Neural progenitor cell (in vitro differentiated cells): ENCODE measurements around the gene EXOC4.

Experiments used
- EZH2 ChIP-seq: fragments of 200-600 bp; sonication (generic); IDR thresholded peaks from 2 replicates; pipeline ENCODE4 v1.6.1; 2017; ENCODE audit warnings: antibody characterized with exemption, mild to moderate bottlenecking, moderate library complexity
- EZH2phosphoT487 ChIP-seq: fragments of 200-600 bp; sonication (generic); IDR thresholded peaks from 2 replicates; pipeline ENCODE4 v1.6.1; 2017; ENCODE audit warnings: antibody characterized with exemption
- TF ChIP-seq, protein P1 (sequence below): fragments of 200-600 bp; sonication (generic); IDR thresholded peaks from 2 replicates; pipeline ENCODE4 v1.5.1; 2017; ENCODE audit warnings: antibody characterized with exemption, mild to moderate bottlenecking

DNA sequence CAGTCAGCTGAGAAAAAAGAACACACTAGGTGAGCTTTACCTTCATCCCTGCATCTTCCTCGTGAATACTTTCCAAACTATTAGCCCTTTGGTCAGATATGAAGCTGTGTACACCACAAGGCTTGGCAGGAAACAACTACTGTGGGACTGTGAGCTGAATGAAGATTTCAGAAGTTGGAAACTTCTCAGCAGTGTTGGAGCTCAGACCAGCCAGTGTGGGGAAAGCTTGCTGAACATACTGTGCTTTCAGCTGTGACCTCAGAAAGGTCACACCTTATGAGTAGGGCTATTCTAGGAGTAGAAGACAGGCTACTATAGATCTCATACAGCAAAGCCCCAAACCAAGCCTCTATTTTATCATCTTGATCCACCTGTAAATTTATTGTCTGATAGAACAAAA lies 123.6 kb downstream of the EXOC4 start:
- TF ChIP-seq, protein P1, sequence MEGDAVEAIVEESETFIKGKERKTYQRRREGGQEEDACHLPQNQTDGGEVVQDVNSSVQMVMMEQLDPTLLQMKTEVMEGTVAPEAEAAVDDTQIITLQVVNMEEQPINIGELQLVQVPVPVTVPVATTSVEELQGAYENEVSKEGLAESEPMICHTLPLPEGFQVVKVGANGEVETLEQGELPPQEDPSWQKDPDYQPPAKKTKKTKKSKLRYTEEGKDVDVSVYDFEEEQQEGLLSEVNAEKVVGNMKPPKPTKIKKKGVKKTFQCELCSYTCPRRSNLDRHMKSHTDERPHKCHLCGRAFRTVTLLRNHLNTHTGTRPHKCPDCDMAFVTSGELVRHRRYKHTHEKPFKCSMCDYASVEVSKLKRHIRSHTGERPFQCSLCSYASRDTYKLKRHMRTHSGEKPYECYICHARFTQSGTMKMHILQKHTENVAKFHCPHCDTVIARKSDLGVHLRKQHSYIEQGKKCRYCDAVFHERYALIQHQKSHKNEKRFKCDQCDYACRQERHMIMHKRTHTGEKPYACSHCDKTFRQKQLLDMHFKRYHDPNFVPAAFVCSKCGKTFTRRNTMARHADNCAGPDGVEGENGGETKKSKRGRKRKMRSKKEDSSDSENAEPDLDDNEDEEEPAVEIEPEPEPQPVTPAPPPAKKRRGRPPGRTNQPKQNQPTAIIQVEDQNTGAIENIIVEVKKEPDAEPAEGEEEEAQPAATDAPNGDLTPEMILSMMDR = no peak
- no peak for TF ChIP-seq EZH2
- TF ChIP-seq EZH2phosphoT487 = no peak
